Neural cell (in vitro differentiated cells): ENCODE measurements around the gene DHX36.

ENCODE experiments used
- EP300 ChIP-seq: fragments of 450-650 bp; conservative IDR thresholded peaks from 2 replicates; pipeline ENCODE4 v1.6.1; 2014; ENCODE audit warnings: antibody characterized with exemption, mild to moderate bottlenecking, moderate library complexity; ENCODE audit not compliant: poor library complexity, severe bottlenecking
- EZH2 ChIP-seq: fragments of 200-600, 300-800 bp; shearing (Covaris generic), sonication (generic); IDR thresholded peaks from 2 replicates; pipeline ENCODE4 v1.6.1; 2014; ENCODE audit warnings: antibody characterized with exemption, low read length, borderline replicate concordance, mild to moderate bottlenecking; ENCODE audit not compliant: insufficient read depth, poor library complexity, severe bottlenecking
- POLR2AphosphoS5 ChIP-seq: IDR thresholded peaks from 2 replicates; pipeline ENCODE4 v1.6.1; 2012
- SMC3 ChIP-seq: fragments of 450-650 bp; conservative IDR thresholded peaks from 2 replicates; pipeline ENCODE4 v1.6.1; 2014; ENCODE audit warnings: antibody characterized with exemption, mild to moderate bottlenecking, moderate library complexity; ENCODE audit not compliant: poor library complexity
- TAF1 ChIP-seq: IDR thresholded peaks from 2 replicates; pipeline ENCODE4 v1.6.1; 2012; ENCODE audit warnings: low read depth
- TF ChIP-seq, protein P1 (sequence below): fragments of 450-650 bp; IDR thresholded peaks from 2 replicates; pipeline ENCODE4 v1.5.1; 2014; ENCODE audit warnings: antibody characterized with exemption, mild to moderate bottlenecking, moderate library complexity; ENCODE audit not compliant: poor library complexity, severe bottlenecking

DNA sequence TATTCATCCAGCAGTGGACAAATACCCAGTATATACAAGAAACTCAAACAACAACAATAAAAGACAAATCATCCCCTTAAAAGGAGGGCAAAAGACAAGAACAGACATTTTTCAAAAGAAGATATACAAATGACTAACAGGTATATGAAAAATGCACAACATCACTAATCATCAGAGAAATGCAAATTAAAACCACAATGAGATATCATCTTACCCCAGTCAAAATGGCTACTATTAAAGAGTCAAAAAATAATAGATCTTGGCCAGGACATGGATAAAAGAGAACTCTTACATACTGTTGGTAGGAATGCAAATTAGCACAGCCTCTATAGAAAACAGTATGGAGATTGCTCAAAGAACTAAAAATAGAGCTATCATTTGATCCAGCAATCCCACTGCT, 16.9 kb downstream of the DHX36 start:
- TF ChIP-seq, protein P1, sequence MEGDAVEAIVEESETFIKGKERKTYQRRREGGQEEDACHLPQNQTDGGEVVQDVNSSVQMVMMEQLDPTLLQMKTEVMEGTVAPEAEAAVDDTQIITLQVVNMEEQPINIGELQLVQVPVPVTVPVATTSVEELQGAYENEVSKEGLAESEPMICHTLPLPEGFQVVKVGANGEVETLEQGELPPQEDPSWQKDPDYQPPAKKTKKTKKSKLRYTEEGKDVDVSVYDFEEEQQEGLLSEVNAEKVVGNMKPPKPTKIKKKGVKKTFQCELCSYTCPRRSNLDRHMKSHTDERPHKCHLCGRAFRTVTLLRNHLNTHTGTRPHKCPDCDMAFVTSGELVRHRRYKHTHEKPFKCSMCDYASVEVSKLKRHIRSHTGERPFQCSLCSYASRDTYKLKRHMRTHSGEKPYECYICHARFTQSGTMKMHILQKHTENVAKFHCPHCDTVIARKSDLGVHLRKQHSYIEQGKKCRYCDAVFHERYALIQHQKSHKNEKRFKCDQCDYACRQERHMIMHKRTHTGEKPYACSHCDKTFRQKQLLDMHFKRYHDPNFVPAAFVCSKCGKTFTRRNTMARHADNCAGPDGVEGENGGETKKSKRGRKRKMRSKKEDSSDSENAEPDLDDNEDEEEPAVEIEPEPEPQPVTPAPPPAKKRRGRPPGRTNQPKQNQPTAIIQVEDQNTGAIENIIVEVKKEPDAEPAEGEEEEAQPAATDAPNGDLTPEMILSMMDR, result no peak
- TF ChIP-seq POLR2AphosphoS5 (no peak), EP300 (no peak), EZH2 (no peak), SMC3 (no peak), TAF1 (no peak)
